K562 (cell line): Measurements from ENCODE around the gene CPED1. TPM values are rescaled to one million over a fixed set of nuclear protein-coding genes. Genes with fewer than 3 reads are reported as not detected.

Source experiments
- ATAC-seq: fragments of 200-7000 bp; cut with Tn5 transposase; 3 replicates; pipeline ENCODE4 v1.9.1; 2020; ENCODE audit warnings: moderate library complexity
- BruUV-seq: library from RNA; stranded (reverse); fragments of 400-500 nt; replicated peaks from 2 replicates; lab custom pipeline; 2021; lab: Mats Ljungman, UMichigan
- CTCF ChIA-PET: fragments of 300-600 bp; formaldehyde crosslinking; extraction: SDS; loops from one replicate; lab custom pipeline; 2021; ENCODE audit warnings: low intra/inter-chr PET ratio; lab: Yijun Ruan, JAX
- POLR2A ChIA-PET: fragments of 300-600, 350-650 bp; sonication (Branson Sonifier 250); formaldehyde crosslinking; extraction: SDS; loops from one replicate; lab custom pipeline; 2021; ENCODE audit warnings: antibody characterized with exemption, inconsistent platforms; lab: Yijun Ruan, JAX
- DNase-seq, 4 experiments: peaks; one replicate each; pipeline versions ENCODE4 v3.0.0 to v3.0.0-alpha.2; 2011 to 2018; ENCODE audit warnings: low spot score in 3 of 4, mixed read lengths in 3 of 4; ENCODE audit errors: extremely low read depth in 1 of 4
- FAIRE-seq: peaks from 2 replicates; lab custom pipeline; 2011; peaks lifted over from hg19 to GRCh38; lab: Jason Lieb, UNC
- H2AFZ ChIP-seq: 2 replicates; pipeline ENCODE4 v1.6.0; 2011; ENCODE audit warnings: low read depth, low read length, control low read depth, inconsistent platforms
- H3K27ac ChIP-seq: fragments of 200-600 bp; 3 replicates; pipeline ENCODE4 v1.8.0; 2011; ENCODE audit warnings: low read depth, mild to moderate bottlenecking, control low read depth, inconsistent platforms, low read length, moderate library complexity, mixed read lengths; ENCODE audit errors: extremely low read depth
- H3K27me3 ChIP-seq, 2 experiments: fragments of 300-600 bp in 1 of 2; 2 replicates in 1 of 2; 3 replicates in 1 of 2; pipeline versions ENCODE4 v1.6.0 to v1.8.0; 2011; ENCODE audit warnings: inconsistent platforms in 2 of 2, low read length in 2 of 2, mild to moderate bottlenecking in 1 of 2, mixed read lengths in 1 of 2, moderate library complexity in 1 of 2; ENCODE audit not compliant: control insufficient read depth in 2 of 2, insufficient read depth in 2 of 2
- H3K36me3 ChIP-seq: fragments of 300-600 bp; 3 replicates; pipeline ENCODE4 v1.8.0; 2011; ENCODE audit warnings: mild to moderate bottlenecking, low read length, inconsistent platforms; ENCODE audit not compliant: control insufficient read depth, insufficient read depth
- H3K4me1 ChIP-seq, 2 experiments: fragments of 200-600 bp in 1 of 2; replicated peaks in 1 of 2; 2 replicates in 1 of 2; 3 replicates in 1 of 2; pipeline versions ENCODE4 v1.5.1 to v1.8.0; 2011; ENCODE audit warnings: inconsistent platforms in 2 of 2, low read length in 2 of 2, mild to moderate bottlenecking in 1 of 2, mixed read lengths in 1 of 2, moderate library complexity in 1 of 2; ENCODE audit not compliant: control insufficient read depth in 2 of 2, insufficient read depth in 2 of 2
- H3K4me2 ChIP-seq: 2 replicates; pipeline ENCODE4 v1.6.1; 2011; ENCODE audit warnings: low read length, control low read depth, inconsistent platforms, mixed read lengths; ENCODE audit not compliant: insufficient read depth
- H3K4me3 ChIP-seq: fragments of 200-600 bp; sonication (generic), shearing (Covaris generic); 2 replicates; pipeline ENCODE4 v1.5.1; 2016; ENCODE audit warnings: control low read depth, inconsistent platforms
- H3K79me2 ChIP-seq: fragments of 200-600 bp; 3 replicates; pipeline ENCODE4 v1.8.0; 2011; ENCODE audit warnings: low read length, inconsistent platforms; ENCODE audit not compliant: control insufficient read depth, insufficient read depth
- H3K9ac ChIP-seq, 2 experiments: 2 replicates each; pipeline versions ENCODE4 v1.6.0 to v1.6.1; 2011; ENCODE audit warnings: low read depth in 2 of 2, low read length in 2 of 2, control low read depth in 1 of 2, inconsistent platforms in 1 of 2, mild to moderate bottlenecking in 1 of 2, mixed read lengths in 1 of 2; ENCODE audit not compliant: insufficient read depth in 1 of 2
- H3K9me1 ChIP-seq: one replicate; pipeline ENCODE4 v1.6.0; 2011; ENCODE audit warnings: inconsistent platforms, mild to moderate bottlenecking, low read length, moderate library complexity; ENCODE audit not compliant: control insufficient read depth, insufficient read depth
- H3K9me3 ChIP-seq: replicated peaks from 2 replicates; pipeline ENCODE4 v1.5.1; 2011; ENCODE audit warnings: low read depth, low read length, inconsistent platforms; ENCODE audit not compliant: control insufficient read depth, insufficient read depth
- H4K20me1 ChIP-seq: replicated peaks from 2 replicates; pipeline ENCODE4 v1.6.1; 2011; ENCODE audit warnings: low read length, inconsistent platforms, mixed read lengths; ENCODE audit not compliant: control insufficient read depth, insufficient read depth
- BCOR ChIP-seq: fragments of 450-650 bp; IDR thresholded peaks from 2 replicates; pipeline ENCODE4 v1.6.1; 2016
- CHD1 ChIP-seq: fragments of 200-600 bp; sonication (generic); IDR thresholded peaks from one replicate; pipeline ENCODE4 v1.6.1; 2012; ENCODE audit warnings: mild to moderate bottlenecking, moderate library complexity, low read length, inconsistent platforms
- MAFF ChIP-seq: IDR thresholded peaks from 2 replicates; pipeline ENCODE4 v1.6.1; 2012; ENCODE audit warnings: low read length, improper control_type of control experiment
- NFIC ChIP-seq: fragments of 450-650 bp; IDR thresholded peaks from 2 replicates; pipeline ENCODE4 v1.6.1; 2017; ENCODE audit warnings: mild to moderate bottlenecking, inconsistent platforms
- PKNOX1 ChIP-seq: fragments of 450-650 bp; IDR thresholded peaks from 2 replicates; pipeline ENCODE4 v1.6.1; 2016
- POLR2G ChIP-seq: fragments of 200-400 bp; formaldehyde crosslinking; IDR thresholded peaks from 2 replicates; pipeline ENCODE4 v1.6.1; 2017; ENCODE audit warnings: low read depth, mild to moderate bottlenecking, antibody characterized with exemption, low read length, moderate library complexity
- RBBP5 ChIP-seq: fragments of 200-600 bp; sonication (generic); IDR thresholded peaks from 2 replicates; pipeline ENCODE4 v1.6.1; 2012; ENCODE audit warnings: borderline replicate concordance, mild to moderate bottlenecking, low read length, control low read depth, inconsistent platforms; ENCODE audit not compliant: insufficient read depth, poor library complexity, severe bottlenecking
- SUPT5H ChIP-seq: fragments of 450-650 bp; IDR thresholded peaks from 2 replicates; pipeline ENCODE4 v1.6.1; 2016
- ZNF165 ChIP-seq: fragments of 250-450 bp; sonication (Bioruptor Pico); IDR thresholded peaks from 2 replicates; pipeline ENCODE4 v1.4.0; 2020; ENCODE audit warnings: borderline replicate concordance
- WGBS: fragments of 100-300 bp; shearing (Covaris generic); methylation state at CpG from one replicate; pipeline ENCODE4 v1.1.6; 2016; ENCODE audit warnings: low coverage, mixed read lengths; ENCODE audit not compliant: insufficient coverage; ENCODE audit errors: missing lambda C conversion rate; 5-methylcytosine and 5-hydroxymethylcytosine counted together
- in situ Hi-C: fragments of 300-500 bp; cut with MboI; formaldehyde crosslinking; loops from 4 replicates; pipeline ENCODE4 v1.15.0; 2018; ENCODE audit warnings: inconsistent platforms, mixed read lengths
- intact Hi-C: fragments of 100-400 bp; cut with micrococcal nuclease; formaldehyde crosslinking; loops from 2 replicates; pipeline ENCODE4 v1.14.2; 2022
- polyA plus RNA-seq, 8 experiments: library from polyadenylated mRNA; depleted of rRNA in 4 of 8; stranded (reverse) in 5 of 8; unstranded in 3 of 8; fragments of >200 nt; fragmentation: Nextera tagmentation in 2 of 8; fragmentation: Illumina TruSeq in 1 of 8; extraction: Ambion mirVana in 2 of 8; extraction: Trizol in 1 of 8; gene quantifications; 2 replicates each; pipeline versions ENCODE4 v1.2.1 to v1.2.3, GENCODE V29; 2011 to 2014; ENCODE audit warnings: inconsistent platforms in 1 of 8, missing spikeins in 1 of 8
- total RNA-seq, 7 experiments: library from RNA; depleted of rRNA in 6 of 7; stranded (reverse); fragments of >200 nt in 6 of 7; fragmentation: Illumina TruSeq in 2 of 7; extraction: Trizol in 2 of 7; gene quantifications; 2 replicates each; pipeline versions ENCODE4 v1.2.1 to v1.2.3, GENCODE V29; 2011 to 2021; ENCODE audit warnings: low replicate concordance in 1 of 7
- TF ChIP-seq, protein P1 (sequence below): fragments of 200-800 bp; sonication (Bioruptor generic); IDR thresholded peaks from 2 replicates; pipeline ENCODE4 v1.6.1; 2017; ENCODE audit warnings: missing genetic modification characterization, missing compliant biosample characterization

Gene CPED1
- total and polyA plus RNA-seq, 9 of the 15 experiments (the other 6 are each of a cell fraction or from before 2014, with no cell fraction given) = 195 to 393 (median 290) TPM

- DNase-seq (no peak), FAIRE-seq (no peak)
- ChIA-PET CTCF (no interaction called here), POLR2A (interaction anchor here (1.1 kb wide), 2 partner anchors 11 to 13 kb away, joined by 3 to 4 read pairs; no protein-coding TSS in a partner anchor)
- Histone ChIP-seq H3K9me3 (no peaks in the 10 kb centered on the region), H2AFZ (no peak overlapping the region), H3K9me1 (no peaks in the 10 kb centered on the region)
- no TSS peak for BruUV-seq
- intact Hi-C loops = no loop called here
- no peak for TF ChIP-seq ZNF165 (CRISPR knock-in tag)
- 0 out of 2 replicates have a peak, but pooled peaks have one; percentile 26 for TF ChIP-seq POLR2G
- TF ChIP-seq, all 486 proteins: peak for 1
- Histone ChIP-seq H3K9ac (no peak overlapping the region), H3K4me3 (no peak overlapping the region), H4K20me1 (no peaks in the 10 kb centered on the region), H3K27ac (no peak overlapping the region), H3K4me1 (no peaks in the 10 kb centered on the region), H3K79me2 (no peaks in the 10 kb centered on the region), H3K27me3 (no peaks in the 10 kb centered on the region), H3K4me2 (no peak overlapping the region), H3K36me3 (peaks cover 39% of the 10 kb centered on the region)
- no peak for ATAC-seq
- in situ Hi-C loops = no loop called here
- WGBS = 92% methylated on average over 2 of the region's 2 CpGs
Observed at GRCh38 chr7:121300685-121301420, 312.3 kb downstream of the CPED1 start.

- POLR2A ChIA-PET = interaction anchor here (1.1 kb wide), 1 partner anchor 12 kb away, joined by 3 read pairs; no protein-coding TSS in a partner anchor
- intact Hi-C loops = no loop called here
- in situ Hi-C loops = no loop called here
- BruUV-seq = no TSS peak
- Histone ChIP-seq H3K4me2 (no peak overlapping the region), H3K79me2 (no peaks in the 10 kb centered on the region), H2AFZ (no peak overlapping the region), H3K9ac (no peak overlapping the region), H3K9me3 (no peaks in the 10 kb centered on the region), H4K20me1 (no peaks in the 10 kb centered on the region), H3K27me3 (no peaks in the 10 kb centered on the region), H3K9me1 (no peaks in the 10 kb centered on the region), H3K27ac (no peak overlapping the region), H3K4me3 (no peak overlapping the region), H3K4me1 (no peaks in the 10 kb centered on the region), H3K36me3 (peaks cover 31% of the 10 kb centered on the region; the same call in 2 of the 3 replicates)
- DNase-seq = no peak
- 64% methylated on average over 9 of the region's 9 CpGs for WGBS
- CTCF ChIA-PET = no interaction called here
- ATAC-seq = peak; percentile 20
- TF ChIP-seq RBBP5 (no peak), BCOR (no peak), NFIC (peak; percentile 40), CHD1 (no peak), PKNOX1 (no peak), SUPT5H (no peak), MAFF (no peak)
- TF ChIP-seq, protein P1, sequence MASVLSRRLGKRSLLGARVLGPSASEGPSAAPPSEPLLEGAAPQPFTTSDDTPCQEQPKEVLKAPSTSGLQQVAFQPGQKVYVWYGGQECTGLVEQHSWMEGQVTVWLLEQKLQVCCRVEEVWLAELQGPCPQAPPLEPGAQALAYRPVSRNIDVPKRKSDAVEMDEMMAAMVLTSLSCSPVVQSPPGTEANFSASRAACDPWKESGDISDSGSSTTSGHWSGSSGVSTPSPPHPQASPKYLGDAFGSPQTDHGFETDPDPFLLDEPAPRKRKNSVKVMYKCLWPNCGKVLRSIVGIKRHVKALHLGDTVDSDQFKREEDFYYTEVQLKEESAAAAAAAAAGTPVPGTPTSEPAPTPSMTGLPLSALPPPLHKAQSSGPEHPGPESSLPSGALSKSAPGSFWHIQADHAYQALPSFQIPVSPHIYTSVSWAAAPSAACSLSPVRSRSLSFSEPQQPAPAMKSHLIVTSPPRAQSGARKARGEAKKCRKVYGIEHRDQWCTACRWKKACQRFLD (CRISPR knock-in tag) = no peak
- no peak for FAIRE-seq
Observed at GRCh38 chr7:121301446-121302213, 313.1 kb downstream of the CPED1 start.
